Nephron (organoid): ENCODE results near the gene RSPO4.

Experiments used
- H3K27ac Mint-ChIP-seq, 3 experiments: 2 replicates each; pipeline ENCODE4 v1.8.0; 2020; ENCODE audit warnings: mixed read lengths in 3 of 3, mild to moderate bottlenecking in 2 of 3, moderate library complexity in 1 of 3
- H3K27me3 Mint-ChIP-seq: 2 replicates; pipeline ENCODE4 v1.8.0; 2021; ENCODE audit warnings: low read depth, mild to moderate bottlenecking, moderate library complexity, mixed read lengths
- H3K36me3 Mint-ChIP-seq: 2 replicates; pipeline ENCODE4 v1.8.0; 2020; ENCODE audit warnings: low read depth, mixed read lengths
- H3K4me1 Mint-ChIP-seq: 2 replicates; pipeline ENCODE4 v1.8.0; 2020; ENCODE audit warnings: mixed read lengths
- H3K4me3 Mint-ChIP-seq, 3 experiments: 2 replicates each; pipeline ENCODE4 v1.8.0; 2020; ENCODE audit warnings: mild to moderate bottlenecking in 3 of 3, mixed read lengths in 3 of 3, moderate library complexity in 2 of 3
- H3K9me3 Mint-ChIP-seq: 2 replicates; pipeline ENCODE4 v1.8.0; 2020; ENCODE audit warnings: mixed read lengths
- CTCF ChIP-seq, 3 experiments: fragments of 200-600 bp; sonication (generic); IDR thresholded peaks; one replicate each; pipeline ENCODE4 v1.5.0; 2021; ENCODE audit warnings: antibody characterized with exemption in 3 of 3; ENCODE audit not compliant: unreplicated experiment in 3 of 3

The RSPO4 gene

GRCh38 chr20:962683-963082 lies 39.4 kb downstream of the RSPO4 start:
- H3K4me1 Mint-ChIP-seq: no peaks in the 10 kb centered on the region
- H3K9me3 Mint-ChIP-seq: no peaks in the 10 kb centered on the region
- H3K27me3 Mint-ChIP-seq: peaks cover 17% of the 10 kb centered on the region
- H3K4me3 Mint-ChIP-seq: no peak overlapping the region
- no peak overlapping the region for H3K27ac Mint-ChIP-seq
- H3K36me3 Mint-ChIP-seq: no peaks in the 10 kb centered on the region
- no peak for TF ChIP-seq CTCF (IDR thresholded peaks at IDR 0.05; ENCODE audit: unreplicated experiment in 3 of 3)

GRCh38 chr20:962223-962622 lies 39.9 kb downstream of the RSPO4 start:
- H3K9me3 Mint-ChIP-seq: no peaks in the 10 kb centered on the region
- no peaks in the 10 kb centered on the region for H3K36me3 Mint-ChIP-seq
- no peak overlapping the region for H3K4me3 Mint-ChIP-seq
- H3K4me1 Mint-ChIP-seq: no peaks in the 10 kb centered on the region
- TF ChIP-seq CTCF (IDR thresholded peaks at IDR 0.05; ENCODE audit: unreplicated experiment in 3 of 3): no peak
- peaks cover 16% of the 10 kb centered on the region for H3K27me3 Mint-ChIP-seq
- H3K27ac Mint-ChIP-seq: no peak overlapping the region

GRCh38 chr20:961768-962167 lies 40.3 kb downstream of the RSPO4 start:
- H3K4me3 Mint-ChIP-seq: no peak overlapping the region
- no peaks in the 10 kb centered on the region for H3K9me3 Mint-ChIP-seq
- no peaks in the 10 kb centered on the region for H3K4me1 Mint-ChIP-seq
- no peak overlapping the region for H3K27ac Mint-ChIP-seq
- peaks cover 16% of the 10 kb centered on the region for H3K27me3 Mint-ChIP-seq
- TF ChIP-seq CTCF (IDR thresholded peaks at IDR 0.05; ENCODE audit: unreplicated experiment in 3 of 3): no peak
- H3K36me3 Mint-ChIP-seq: no peaks in the 10 kb centered on the region

- Mint-ChIP-seq H3K4me1 (no peaks in the 10 kb centered on the region), H3K27me3 (peaks cover 26% of the 10 kb centered on the region), H3K36me3 (no peaks in the 10 kb centered on the region), H3K4me3 (no peak overlapping the region), H3K27ac (no peak overlapping the region), H3K9me3 (no peaks in the 10 kb centered on the region)
- no peak for TF ChIP-seq CTCF (IDR thresholded peaks at IDR 0.05; ENCODE audit: unreplicated experiment in 3 of 3)
Measured at GRCh38 chr20:959996-960615, 42.0 kb downstream of the RSPO4 start.

- Mint-ChIP-seq H3K4me3 (no peak overlapping the region), H3K27me3 (peaks cover 31% of the 10 kb centered on the region), H3K9me3 (no peaks in the 10 kb centered on the region), H3K4me1 (no peaks in the 10 kb centered on the region), H3K36me3 (no peaks in the 10 kb centered on the region), H3K27ac (no peak overlapping the region)
- no peak for TF ChIP-seq CTCF (IDR thresholded peaks at IDR 0.05; ENCODE audit: unreplicated experiment in 3 of 3)
Measured at GRCh38 chr20:958936-959815, 42.9 kb downstream of the RSPO4 start.
